Mesenchymal stem cell (in vitro differentiated cells and primary cell): ENCODE results near the gene SFSWAP.
"Not testable (repeated sequence)": the region's sequence is repeated elsewhere in the genome, so short reads cannot be mapped to it uniquely, and the experiment has no call there.

Source experiments
- DNase-seq: peaks from one replicate; pipeline ENCODE4 v3.0.0-alpha.2; 2013
- H2AFZ ChIP-seq: one replicate; pipeline ENCODE4 v1.6.1; 2013; ENCODE audit warnings: low read depth, mild to moderate bottlenecking, control low read depth, inconsistent platforms, low read length, moderate library complexity
- H2AK5ac ChIP-seq: 2 replicates; pipeline ENCODE4 v1.6.1; 2013; ENCODE audit warnings: low read length, moderate library complexity, mild to moderate bottlenecking, inconsistent platforms; ENCODE audit not compliant: severe bottlenecking
- H2BK120ac ChIP-seq: one replicate; pipeline ENCODE4 v1.6.1; 2013; ENCODE audit warnings: low read depth, mild to moderate bottlenecking, inconsistent platforms, low read length, moderate library complexity
- H2BK12ac ChIP-seq, 2 experiments: one replicate each; pipeline ENCODE4 v1.6.1; 2013; ENCODE audit warnings: inconsistent platforms in 2 of 2, low read length in 2 of 2, mild to moderate bottlenecking in 2 of 2, moderate library complexity in 2 of 2, control low read depth in 1 of 2
- H2BK15ac ChIP-seq: one replicate; pipeline ENCODE4 v1.6.1; 2013; ENCODE audit warnings: mild to moderate bottlenecking, low read depth, inconsistent platforms; ENCODE audit not compliant: poor library complexity, severe bottlenecking
- H2BK5ac ChIP-seq: 2 replicates; pipeline ENCODE4 v1.6.1; 2013; ENCODE audit warnings: low read depth, mild to moderate bottlenecking, low read length, control low read depth, inconsistent platforms; ENCODE audit not compliant: poor library complexity, severe bottlenecking
- H3K14ac ChIP-seq, 2 experiments: one replicate each; pipeline ENCODE4 v1.6.1; 2013; ENCODE audit warnings: inconsistent platforms in 2 of 2, low read length in 2 of 2, control low read depth in 1 of 2, mild to moderate bottlenecking in 1 of 2, moderate library complexity in 1 of 2
- H3K18ac ChIP-seq, 2 experiments: one replicate each; pipeline ENCODE4 v1.6.1; 2013; ENCODE audit warnings: inconsistent platforms in 2 of 2, low read length in 2 of 2, control low read depth in 1 of 2, low read depth in 1 of 2, mild to moderate bottlenecking in 1 of 2
- H3K23ac ChIP-seq, 2 experiments: one replicate each; pipeline ENCODE4 v1.6.1; 2013; ENCODE audit warnings: inconsistent platforms in 2 of 2, low read length in 2 of 2, mild to moderate bottlenecking in 2 of 2, moderate library complexity in 2 of 2, control low read depth in 1 of 2
- H3K27ac ChIP-seq: 2 replicates; pipeline ENCODE4 v1.5.1; 2013; ENCODE audit warnings: mild to moderate bottlenecking, moderate library complexity, low read length, control low read depth, inconsistent platforms; ENCODE audit not compliant: poor library complexity, severe bottlenecking
- H3K27me3 ChIP-seq, 2 experiments: 2 replicates each; pipeline versions ENCODE4 v1.6.1 to v1.7.0; 2013; ENCODE audit warnings: low read length in 2 of 2, mild to moderate bottlenecking in 2 of 2, moderate library complexity in 2 of 2, control low read depth in 1 of 2, inconsistent platforms in 1 of 2; ENCODE audit not compliant: control insufficient read depth in 1 of 2, insufficient read depth in 1 of 2
- H3K36me3 ChIP-seq, 2 experiments: 2 replicates each; pipeline versions ENCODE4 v1.6.1 to v1.7.0; 2013; ENCODE audit warnings: low read length in 2 of 2, control low read depth in 1 of 2, inconsistent platforms in 1 of 2, low read depth in 1 of 2, mild to moderate bottlenecking in 1 of 2; ENCODE audit not compliant: insufficient read depth in 2 of 2, control insufficient read depth in 1 of 2
- H3K4ac ChIP-seq, 2 experiments: one replicate each; pipeline ENCODE4 v1.6.1; 2013; ENCODE audit warnings: inconsistent platforms in 2 of 2, low read length in 2 of 2, mild to moderate bottlenecking in 2 of 2, moderate library complexity in 2 of 2, control low read depth in 1 of 2, low read depth in 1 of 2
- H3K4me1 ChIP-seq: 2 replicates; pipeline ENCODE4 v1.6.1; 2013; ENCODE audit warnings: low read depth, low read length, control low read depth; ENCODE audit not compliant: control insufficient read depth, insufficient read depth
- H3K4me2 ChIP-seq: 2 replicates; pipeline ENCODE4 v1.6.1; 2013; ENCODE audit warnings: low read length, mild to moderate bottlenecking, inconsistent platforms; ENCODE audit not compliant: poor library complexity, severe bottlenecking
- H3K4me3 ChIP-seq, 2 experiments: 2 replicates each; pipeline versions ENCODE4 v1.5.1 to v1.7.0; 2013; ENCODE audit warnings: low read length in 2 of 2, mild to moderate bottlenecking in 2 of 2, control low read depth in 1 of 2, low read depth in 1 of 2; ENCODE audit not compliant: insufficient read depth in 1 of 2
- H3K79me1 ChIP-seq: replicated peaks from 2 replicates; pipeline ENCODE4 v1.6.1; 2013; ENCODE audit warnings: mild to moderate bottlenecking, control low read depth, low read length, inconsistent platforms; ENCODE audit not compliant: poor library complexity, severe bottlenecking
- H3K9ac ChIP-seq: 2 replicates; pipeline ENCODE4 v1.7.0; 2013; ENCODE audit warnings: mild to moderate bottlenecking, low read length, moderate library complexity
- H3K9me3 ChIP-seq: 2 replicates; pipeline ENCODE4 v1.7.0; 2013; ENCODE audit warnings: mild to moderate bottlenecking, low read length; ENCODE audit not compliant: control insufficient read depth
- H4K8ac ChIP-seq: one replicate; pipeline ENCODE4 v1.6.1; 2013; ENCODE audit warnings: inconsistent platforms, mild to moderate bottlenecking, low read length, moderate library complexity
- H4K91ac ChIP-seq: one replicate; pipeline ENCODE4 v1.6.1; 2013; ENCODE audit warnings: mild to moderate bottlenecking, low read length, inconsistent platforms
- WGBS: methylation state at CpG from one replicate; pipeline ENCODE4 v1.1.7; 2013; ENCODE audit warnings: mixed read lengths; 5-methylcytosine and 5-hydroxymethylcytosine counted together

SFSWAP gene

DNA sequence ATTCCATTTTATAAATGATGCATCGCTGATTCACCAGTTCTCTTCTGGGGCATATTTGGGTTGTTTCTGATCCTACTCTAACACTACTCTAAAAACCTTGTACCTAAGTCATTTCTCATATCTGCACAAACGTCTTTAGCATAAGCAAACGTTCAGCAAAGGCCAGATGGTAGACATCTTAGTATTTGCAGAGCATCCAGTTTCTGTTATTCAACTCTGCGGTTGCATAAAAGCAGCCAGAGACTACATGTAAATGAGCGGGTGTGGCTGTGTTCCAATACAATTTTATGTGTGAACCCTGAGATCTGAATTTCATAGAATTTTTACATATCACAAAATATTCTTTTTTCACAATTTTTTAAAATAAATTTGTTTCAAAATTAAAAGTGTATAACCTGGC, 94.5 kb downstream of the SFSWAP start:
- Histone ChIP-seq H3K9ac (no peak overlapping the region), H2AK5ac (no peak overlapping the region), H3K4me2 (no peak overlapping the region), H3K36me3 (peaks cover 14 to 21% of the 10 kb centered on the region in 2 experiments), H3K4me1 (peaks cover 6% of the 10 kb centered on the region), H3K23ac (no peak overlapping the region), H3K14ac (no peak overlapping the region), H4K8ac (no peak overlapping the region), H3K27me3 (no peaks in the 10 kb centered on the region), H3K4ac (no peak overlapping the region), H2BK15ac (no peak overlapping the region), H2BK12ac (no peak overlapping the region), H3K27ac (no peak overlapping the region), H3K18ac (no peak overlapping the region), H2BK120ac (no peak overlapping the region), H2AFZ (no peak overlapping the region), H3K9me3 (no peaks in the 10 kb centered on the region), H3K4me3 (no peak overlapping the region), H4K91ac (no peak overlapping the region), H3K79me1 (no peaks in the 10 kb centered on the region), H2BK5ac (no peak overlapping the region)
- DNase-seq = no peak
- WGBS = 71% methylated on average over 4 of the region's 5 CpGs

DNA sequence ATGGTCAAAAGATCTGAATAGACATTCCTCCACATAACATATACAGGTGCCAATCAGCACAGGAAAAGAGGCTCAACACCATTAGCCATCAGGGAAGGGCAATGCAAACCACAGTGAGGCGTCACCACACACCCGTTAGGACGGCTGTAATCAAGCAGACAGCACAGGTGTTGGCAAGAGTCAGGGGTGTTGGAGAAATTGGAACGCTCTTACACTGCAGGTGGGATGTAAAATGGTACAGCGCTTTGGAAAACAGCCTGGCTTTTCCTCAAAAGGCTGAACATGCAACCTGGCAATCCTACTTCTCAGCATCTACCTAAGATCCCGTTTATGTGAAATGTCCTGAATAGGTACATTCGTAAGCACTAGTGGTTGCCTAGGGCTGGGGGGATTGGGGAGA, 95.8 kb downstream of the SFSWAP start:
- H4K8ac ChIP-seq = no peak overlapping the region
- no peak overlapping the region for H3K4me2 ChIP-seq
- H2BK12ac ChIP-seq = no peak overlapping the region
- H3K27me3 ChIP-seq = peaks cover 0 to 4% of the 10 kb centered on the region in 2 experiments
- DNase-seq = no peak
- no peak overlapping the region for H4K91ac ChIP-seq
- peaks cover 6 to 12% of the 10 kb centered on the region in 2 experiments for H3K36me3 ChIP-seq
- H3K9ac ChIP-seq = no peak overlapping the region
- H3K23ac ChIP-seq = no peak overlapping the region
- no peaks in the 10 kb centered on the region for H3K79me1 ChIP-seq
- no peak overlapping the region for H2BK5ac ChIP-seq
- no peak overlapping the region for H3K14ac ChIP-seq
- no peak overlapping the region for H3K27ac ChIP-seq
- H3K9me3 ChIP-seq = no peaks in the 10 kb centered on the region
- H2AK5ac ChIP-seq = no peak overlapping the region
- no peak overlapping the region for H2BK15ac ChIP-seq
- no peak overlapping the region for H3K4ac ChIP-seq
- WGBS = 90% methylated on average over 7 of the region's 7 CpGs
- no peak overlapping the region for H2BK120ac ChIP-seq
- H3K4me3 ChIP-seq = no peak overlapping the region
- no peak overlapping the region for H3K18ac ChIP-seq
- H2AFZ ChIP-seq = no peak overlapping the region
- peaks cover 3% of the 10 kb centered on the region for H3K4me1 ChIP-seq

DNA sequence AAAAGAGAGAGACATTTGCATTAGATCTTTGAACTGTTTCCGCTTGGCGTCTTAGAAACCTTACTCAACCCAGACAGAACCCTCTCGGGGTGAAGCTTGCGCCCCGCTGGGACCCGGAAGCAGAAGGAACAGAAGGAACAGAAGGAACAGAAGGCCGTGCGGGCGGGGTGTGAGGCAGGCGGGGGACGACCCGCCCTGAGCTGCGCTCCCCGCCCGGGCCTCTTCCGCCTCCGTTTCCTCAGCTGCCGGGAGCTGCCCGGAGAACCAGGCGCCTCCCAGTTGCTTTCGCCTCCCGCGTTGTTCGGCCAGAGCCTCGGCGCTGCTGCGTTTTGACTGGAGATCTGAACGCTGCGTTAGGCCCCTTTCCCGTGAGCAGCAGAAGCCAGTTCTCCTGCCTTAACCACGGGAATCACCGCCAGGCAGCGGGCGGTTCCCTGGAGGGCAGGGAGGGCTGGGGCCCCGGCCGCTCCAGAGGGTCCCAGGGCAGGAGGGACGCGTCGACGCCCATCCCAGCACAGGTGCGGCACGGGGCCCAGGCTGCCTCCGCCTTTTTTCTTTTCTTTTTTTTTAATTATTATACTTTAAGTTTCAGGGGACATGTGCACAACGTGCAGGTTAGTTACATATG, 98.0 kb downstream of the SFSWAP start:
- Histone ChIP-seq H3K4me1 (peaks cover 2% of the 10 kb centered on the region), H3K4ac (no peak overlapping the region), H2BK15ac (no peak overlapping the region), H3K4me3 (peak overlapping the region in 1 of 2 experiments; percentile 65), H3K23ac (no peak overlapping the region), H4K91ac (no peak overlapping the region), H2AK5ac (no peak overlapping the region), H2BK120ac (no peak overlapping the region), H3K18ac (no peak overlapping the region), H4K8ac (no peak overlapping the region), H3K9me3 (no peaks in the 10 kb centered on the region), H2BK5ac (no peak overlapping the region), H3K79me1 (no peaks in the 10 kb centered on the region), H3K27ac (no peak overlapping the region), H3K36me3 (no peaks in the 10 kb centered on the region), H2BK12ac (no peak overlapping the region), H3K27me3 (peaks cover 0 to 4% of the 10 kb centered on the region in 2 experiments), H3K4me2 (no peak overlapping the region), H3K14ac (no peak overlapping the region), H3K9ac (peak overlapping the region; percentile 45), H2AFZ (no peak overlapping the region)
- 94% methylated on average over 37 of the region's 44 CpGs for WGBS
- no peak for DNase-seq

DNA sequence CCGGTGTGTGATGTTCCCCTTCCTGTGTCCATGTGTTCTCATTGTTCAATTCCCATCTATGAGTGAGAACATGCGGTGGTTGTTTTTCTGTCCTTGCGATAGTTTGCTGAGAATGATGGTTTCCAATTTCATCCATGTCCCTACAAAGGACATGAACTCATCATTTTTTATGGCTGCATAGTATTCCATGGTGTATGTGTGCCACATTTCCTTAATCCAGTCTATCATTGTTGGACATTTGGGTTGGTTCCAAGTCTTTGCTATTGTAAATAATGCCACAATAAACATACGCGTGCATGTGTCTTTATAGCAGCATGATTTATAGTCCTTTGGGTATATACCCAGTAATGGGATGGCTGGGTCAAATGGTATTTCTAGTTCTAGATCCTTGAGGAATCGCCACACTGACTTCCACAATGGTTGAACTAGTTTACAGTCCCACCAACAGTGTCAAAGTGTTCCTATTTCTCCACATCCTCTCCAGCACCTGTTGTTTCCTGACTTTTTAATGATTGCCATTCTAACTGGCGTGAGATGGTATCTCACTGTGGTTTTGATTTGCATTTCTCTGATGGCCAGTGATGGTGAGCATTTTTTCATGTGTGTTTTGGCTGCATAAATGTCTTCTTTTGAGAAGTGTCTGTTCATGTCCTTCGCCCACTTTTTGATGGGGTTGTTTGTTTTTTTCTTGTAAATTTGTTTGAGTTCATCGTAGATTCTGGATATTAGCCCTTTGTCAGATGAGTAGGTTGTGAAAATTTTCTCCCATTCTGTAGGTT, 98.8 kb downstream of the SFSWAP start:
- H3K14ac ChIP-seq, H3K4me3 ChIP-seq: not testable (repeated sequence)
- no CpG with 5 or more reads among the region's 9 CpGs for WGBS

More for the DNA sequence above, 98.8 kb downstream of the SFSWAP start:
- not testable (repeated sequence) for H3K4me2 ChIP-seq, DNase-seq, H3K27ac ChIP-seq, H3K27me3 ChIP-seq, H3K79me1 ChIP-seq, H3K9me3 ChIP-seq, H4K91ac ChIP-seq, H2BK15ac ChIP-seq, H2BK5ac ChIP-seq, H3K9ac ChIP-seq, H3K36me3 ChIP-seq, H2BK12ac ChIP-seq, H4K8ac ChIP-seq, H2AFZ ChIP-seq, H3K23ac ChIP-seq, H2BK120ac ChIP-seq, H3K18ac ChIP-seq, H3K4me1 ChIP-seq, H2AK5ac ChIP-seq, H3K4ac ChIP-seq
